Hematopoietic multipotent progenitor cell (in vitro differentiated cells): ENCODE results near the gene CCDC201. TPM values are rescaled to one million over a fixed set of nuclear protein-coding genes. Genes with fewer than 3 reads are reported as not detected.
A peak's percentile ranks its signal among the peaks of the same experiment; 100 is the strongest.

Experiments
- DNase-seq, 3 donors: peaks; one replicate each; pipeline ENCODE4 v3.0.0-alpha.2; 2011 to 2015; ENCODE audit warnings: low read depth in 2 of 3, low spot score in 2 of 3
- total RNA-seq: library from RNA; depleted of rRNA; stranded (reverse); fragments of >200 nt; gene quantifications from one replicate; pipeline ENCODE4 v1.2.3, GENCODE V29; 2012

Gene CCDC201, protein sequence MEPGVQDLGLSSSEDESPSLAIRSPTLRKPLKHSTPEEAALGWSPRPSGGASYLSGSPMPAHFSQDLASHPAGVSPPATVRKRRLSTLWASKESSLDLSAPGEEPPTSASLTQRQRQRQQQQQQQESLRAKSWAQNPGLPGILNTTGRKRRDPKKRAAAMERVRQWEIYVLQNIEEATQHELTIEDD
- total RNA-seq, result not detected

GRCh38 chr7:45873035-45873354 is at the start of gene CCDC201:
CCDC201 (minus strand) TSS chr7:45873082; CDS start chr7:45873007, 75 bp downstream.
- DNase-seq, result no peak

- peak in 2 of 3 donors; percentile 37 to 43 for DNase-seq
Measured at GRCh38 chr7:45921699-45922519, 49.0 kb upstream of the CCDC201 start.

GRCh38 chr7:45921381-45921698 is 48.5 kb upstream of the CCDC201 start:
- no peak for DNase-seq

- peak in 2 of 3 donors; percentile 33 to 45 for DNase-seq
Measured at GRCh38 chr7:45920502-45921380, 47.9 kb upstream of the CCDC201 start, which contains the start of gene IGFBP3. IGFBP3 (minus strand) TSS chr7:45921272; CDS start chr7:45921140, 132 bp downstream.

GRCh38 chr7:45919993-45920459 is 47.1 kb upstream of the CCDC201 start:
- no peak for DNase-seq

DNA sequence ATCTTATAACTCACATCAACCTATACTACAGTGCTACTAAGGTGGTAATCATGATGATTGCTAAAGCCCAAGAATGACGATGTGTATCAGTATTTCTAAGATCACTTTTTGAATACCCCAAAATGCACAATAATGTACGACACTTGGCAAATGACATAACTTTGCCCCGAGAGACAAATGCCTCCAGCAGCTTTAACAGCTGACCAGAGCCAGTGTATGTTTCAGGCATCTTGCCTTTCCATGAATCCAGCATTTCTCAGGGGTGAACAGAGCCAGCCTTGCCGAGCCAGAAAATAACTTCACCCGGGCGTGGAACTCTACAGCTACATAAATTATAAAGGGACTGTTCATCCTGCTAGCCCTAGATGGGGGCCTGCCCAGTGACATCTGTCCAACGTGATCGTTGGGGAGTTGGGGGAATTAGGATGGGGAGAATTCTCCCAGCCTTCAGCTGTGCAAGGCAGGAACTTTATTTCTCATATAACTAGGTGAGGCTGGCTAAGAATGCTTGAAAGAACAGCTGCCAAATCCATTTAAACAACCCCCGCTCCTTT is 46.4 kb upstream of the CCDC201 start:
- DNase-seq, result no peak

DNA sequence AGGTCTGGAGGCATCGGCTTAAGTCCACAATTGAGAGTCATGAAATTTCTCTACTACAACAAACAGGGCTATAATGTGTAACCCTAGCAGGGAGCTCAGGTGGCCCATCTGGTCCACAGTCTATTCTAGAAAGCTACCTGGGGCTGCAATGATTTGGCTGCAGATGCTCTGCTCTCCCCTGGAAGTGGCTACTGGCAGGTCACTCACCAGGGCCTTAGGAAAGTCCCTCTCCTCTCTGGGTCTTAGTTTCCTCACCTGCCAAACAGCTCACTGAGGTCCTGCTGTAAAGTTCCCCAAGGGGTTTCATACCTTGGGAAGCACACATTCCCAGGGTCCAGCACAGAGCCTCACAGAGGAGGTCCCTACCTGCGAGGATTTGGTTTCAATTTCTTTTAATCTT is 45.7 kb upstream of the CCDC201 start:
- DNase-seq, result no peak

GRCh38 chr7:45917658-45918057 is 44.8 kb upstream of the CCDC201 start:
- DNase-seq, result peak in 2 of 3 donors; percentile 54 to 73

DNA sequence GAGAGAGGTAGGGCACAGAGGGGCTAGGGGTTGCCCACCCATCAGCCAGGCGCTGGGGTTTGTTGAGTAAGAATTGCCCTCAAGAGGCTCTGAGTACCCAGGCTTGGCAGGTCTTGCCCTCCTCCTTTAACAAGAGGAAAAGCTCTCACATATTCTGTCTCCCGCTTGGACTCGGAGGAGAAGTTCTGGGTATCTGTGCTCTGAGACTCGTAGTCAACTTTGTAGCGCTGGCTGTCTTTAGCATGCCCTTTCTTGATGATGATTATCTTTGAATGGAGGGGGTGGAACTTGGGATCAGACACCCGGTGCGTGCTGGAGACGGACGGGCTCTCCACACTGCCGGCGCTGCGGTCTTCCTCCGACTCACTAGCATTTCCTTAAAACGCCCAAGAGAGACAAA is 44.2 kb upstream of the CCDC201 start:
- no peak for DNase-seq

- DNase-seq, result no peak
Measured at GRCh38 chr7:45915606-45916005, 42.7 kb upstream of the CCDC201 start.

DNA sequence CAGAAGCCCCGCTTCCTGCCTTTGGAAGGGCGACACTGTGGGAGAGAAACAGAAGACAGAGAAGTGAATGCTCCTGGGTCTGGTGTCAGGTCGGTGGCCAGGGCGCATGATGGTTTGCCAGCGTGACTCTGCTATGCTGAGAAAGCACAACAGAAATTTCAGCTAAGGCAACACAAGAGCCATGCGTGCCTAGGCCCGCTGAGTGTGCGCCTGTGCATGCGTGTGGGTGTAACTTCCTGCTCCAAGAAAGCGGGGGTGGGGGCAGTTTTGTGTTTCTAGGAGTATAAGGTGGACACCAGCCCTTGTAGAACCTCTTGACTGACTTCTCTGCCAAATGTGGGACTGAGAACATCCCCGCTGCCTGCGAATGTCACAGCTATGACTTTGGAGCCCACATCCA is 42.0 kb upstream of the CCDC201 start:
- no peak for DNase-seq

- no peak for DNase-seq
Measured at GRCh38 chr7:45912972-45913371, 40.1 kb upstream of the CCDC201 start.

DNA sequence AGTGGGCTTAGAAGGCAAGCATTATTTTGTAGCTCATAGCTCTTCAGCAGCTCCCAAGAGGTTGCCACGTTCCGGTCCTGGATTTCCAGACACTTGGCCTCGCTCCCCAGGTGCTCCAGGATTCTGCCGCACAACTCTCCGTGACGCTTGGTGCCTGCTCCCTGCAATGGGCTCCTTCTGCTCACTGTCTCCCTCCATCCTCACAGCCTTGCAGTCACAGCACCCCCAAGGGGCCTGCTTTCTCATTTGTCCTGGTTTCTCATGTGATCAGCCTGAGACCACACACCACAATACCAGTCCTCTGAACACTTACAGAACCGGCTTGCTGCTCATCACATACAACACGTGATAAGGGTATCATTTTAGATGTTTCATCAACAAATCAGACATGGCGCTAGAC is 38.4 kb upstream of the CCDC201 start:
- DNase-seq, result no peak

DNA sequence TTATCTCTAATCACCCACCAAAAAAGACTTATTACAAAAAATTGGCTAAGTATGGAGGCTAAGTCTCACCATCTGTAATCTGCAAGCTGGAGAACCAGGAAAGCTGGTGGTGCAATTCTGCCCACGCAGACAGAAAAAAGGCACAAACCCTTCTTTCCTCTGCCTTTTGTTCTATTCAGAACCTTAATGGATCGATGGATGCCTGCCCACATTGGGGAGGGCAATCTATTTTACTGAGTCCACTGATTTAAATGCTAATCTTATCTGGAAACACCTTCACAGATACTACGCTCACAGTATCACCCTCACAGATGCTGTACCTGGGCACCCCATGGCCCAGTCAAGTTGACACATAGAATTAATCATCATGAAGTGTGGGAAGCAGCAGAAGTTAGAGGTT is 38.0 kb upstream of the CCDC201 start:
- DNase-seq, result no peak

GRCh38 chr7:45909561-45909960 is 36.7 kb upstream of the CCDC201 start:
- no peak for DNase-seq

DNA sequence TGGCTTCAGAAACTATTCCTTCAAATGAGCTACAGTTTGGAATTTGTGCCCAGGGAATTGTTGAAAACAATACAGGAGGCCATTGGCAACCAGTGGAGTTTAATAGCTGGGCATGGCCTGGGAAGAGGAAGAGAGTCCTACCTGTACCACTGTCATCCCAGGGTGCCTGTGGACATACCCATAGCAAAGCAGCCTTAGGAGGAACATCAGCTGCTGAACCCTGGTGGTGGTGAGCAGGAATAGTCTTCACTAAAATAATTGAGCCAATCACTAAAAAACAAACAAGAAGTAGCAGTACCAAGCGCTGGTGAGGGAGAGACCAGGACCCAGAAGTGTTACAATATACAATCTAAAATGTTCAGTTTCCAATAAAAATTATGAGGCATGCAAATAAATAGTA is 29.9 kb upstream of the CCDC201 start:
- DNase-seq, result no peak

- DNase-seq, result no peak
Measured at GRCh38 chr7:45901566-45901965, 28.7 kb upstream of the CCDC201 start.

GRCh38 chr7:45898222-45898621 is 25.3 kb upstream of the CCDC201 start:
- no peak for DNase-seq

GRCh38 chr7:45897042-45897690 is 24.3 kb upstream of the CCDC201 start:
- no peak for DNase-seq

- DNase-seq, result no peak
Measured at GRCh38 chr7:45894665-45895062, 21.8 kb upstream of the CCDC201 start.
